GM19023 (cell line): ENCODE results near the gene TMEM123.

ENCODE experiments used
- ATAC-seq: cut with Tn5 transposase; IDR thresholded peaks from one replicate; pipeline ENCODE4 v1.9.1; 2021; ENCODE audit warnings: mild to moderate bottlenecking, moderate library complexity; ENCODE audit not compliant: unreplicated experiment

The TMEM123 gene

DNA sequence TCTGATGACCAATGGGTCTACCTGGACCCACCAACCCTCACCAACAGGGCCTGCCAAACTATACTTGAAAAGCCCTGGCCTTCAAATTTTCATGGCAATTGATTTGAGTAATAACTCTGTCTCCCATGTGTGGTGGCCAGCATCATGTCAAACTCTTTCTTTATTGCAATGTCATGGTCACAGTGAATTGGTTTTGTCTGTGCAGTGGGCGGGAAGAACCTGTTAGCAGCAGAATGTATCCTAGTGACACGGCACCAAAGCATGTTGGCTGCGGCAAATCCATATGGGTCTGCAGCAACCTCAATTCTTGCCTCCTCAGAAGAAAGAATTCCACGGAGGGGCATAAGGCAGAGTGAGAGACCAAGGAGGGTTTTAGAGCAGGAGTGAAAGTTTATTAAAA is 19.6 kb upstream of the TMEM123 start:
- no peak for ATAC-seq

GRCh38 chr11:102471474-102471873 is 18.9 kb upstream of the TMEM123 start:
- ATAC-seq, result no peak

DNA sequence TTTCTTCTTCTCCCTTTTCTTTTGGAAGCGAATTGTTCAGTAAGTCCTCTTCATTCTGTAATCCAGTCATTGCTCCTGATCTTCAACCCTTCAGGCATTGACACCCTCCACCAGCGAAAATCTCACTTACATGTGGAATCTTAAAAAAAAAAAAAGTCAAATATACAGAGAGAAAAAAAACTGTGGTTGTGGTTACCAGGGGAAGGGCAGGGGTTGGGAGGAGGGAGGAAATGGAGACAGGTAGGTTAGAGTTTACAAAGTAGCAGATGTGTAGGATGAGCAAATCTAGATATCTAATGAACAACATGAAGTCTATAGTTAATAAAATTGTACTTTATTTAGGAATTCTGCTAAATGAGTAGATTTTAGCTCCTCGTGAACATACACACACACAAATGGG is 17.7 kb upstream of the TMEM123 start:
- ATAC-seq, result no peak

DNA sequence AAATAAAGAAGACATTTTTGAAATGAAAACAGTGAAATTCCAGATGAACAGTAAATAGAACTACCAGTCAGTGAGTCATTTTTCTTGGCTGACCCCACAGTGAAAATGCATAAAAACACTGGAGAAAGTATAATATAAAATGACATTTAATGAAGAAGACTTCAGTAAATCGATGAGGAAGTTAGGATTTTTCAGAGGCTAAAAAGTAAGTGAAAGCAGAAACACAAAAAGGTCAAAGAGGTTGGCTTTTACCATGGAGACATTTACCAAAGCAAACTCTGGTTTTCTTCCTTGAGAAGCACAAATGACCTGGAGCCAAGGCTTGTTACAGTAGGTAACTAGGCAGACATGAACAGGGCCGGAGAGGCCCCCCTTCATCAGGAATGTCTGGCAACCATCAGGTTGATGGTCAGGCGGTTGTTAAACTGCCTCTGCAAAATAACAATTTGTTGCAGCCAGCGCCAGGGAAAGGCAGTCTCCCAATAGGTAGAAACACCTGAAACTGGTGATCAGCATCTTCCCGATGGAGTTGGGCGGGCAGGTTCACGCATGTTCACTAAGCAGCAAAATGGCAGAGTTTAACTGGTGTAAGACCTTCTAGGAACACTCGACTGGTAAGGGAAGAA is 16.7 kb upstream of the TMEM123 start:
- no peak for ATAC-seq

- no peak for ATAC-seq
Measured at GRCh38 chr11:102468616-102469195, 16.1 kb upstream of the TMEM123 start.

DNA sequence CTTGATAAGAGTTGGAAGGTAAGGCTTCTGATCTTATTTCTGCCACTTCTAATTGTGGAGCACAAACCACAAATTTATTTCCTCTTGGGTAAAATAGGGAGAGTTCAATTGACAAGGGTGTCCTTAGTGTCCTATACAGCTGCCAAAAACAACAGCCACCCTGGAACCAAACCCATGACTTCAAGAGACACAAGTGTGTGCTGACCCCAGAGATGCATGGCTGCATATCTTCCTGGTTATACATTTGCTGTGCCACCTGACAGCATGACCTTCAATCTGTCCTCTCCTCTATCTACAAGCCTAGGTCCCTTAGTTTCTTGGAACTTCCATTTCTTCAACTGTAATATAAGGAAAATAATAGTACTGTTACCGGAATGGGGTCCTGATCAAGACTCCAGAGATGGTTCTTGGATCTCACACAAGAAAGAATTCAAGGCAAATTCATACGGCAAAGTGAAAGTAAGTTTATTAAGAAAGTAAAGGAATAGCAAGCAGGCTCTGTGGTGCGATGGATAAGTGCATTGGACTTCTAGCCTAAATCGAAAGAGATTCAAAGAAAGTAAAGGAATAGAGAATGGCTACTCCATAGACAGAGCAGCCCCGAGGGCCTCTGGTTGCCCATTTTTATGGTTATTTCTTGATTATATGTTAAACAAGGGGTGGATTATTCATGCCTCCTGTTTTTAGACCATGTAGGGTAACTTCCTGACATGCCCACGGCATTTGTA is 15.5 kb upstream of the TMEM123 start:
- no peak for ATAC-seq

- ATAC-seq, result no peak
Measured at GRCh38 chr11:102467080-102467708, 14.6 kb upstream of the TMEM123 start.

DNA sequence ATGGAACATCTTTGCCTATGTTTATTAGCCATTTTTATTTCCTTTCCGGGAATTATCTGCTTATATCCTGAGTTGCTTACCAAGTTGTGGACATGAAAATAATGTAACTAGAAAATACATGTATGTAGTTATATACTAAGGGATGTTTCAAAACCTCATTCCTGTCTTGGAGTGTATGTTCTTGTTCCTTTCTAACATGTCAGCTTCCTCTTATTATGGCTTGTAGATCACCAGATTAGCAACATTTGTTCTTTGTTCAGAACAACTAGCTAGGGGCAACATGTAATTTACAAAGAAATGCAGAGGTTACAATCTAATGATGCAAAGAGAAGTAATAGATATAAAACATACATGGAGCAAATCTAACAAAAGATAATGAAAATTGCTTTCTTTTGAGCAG is 13.1 kb upstream of the TMEM123 start:
- no peak for ATAC-seq

- no peak for ATAC-seq
Measured at GRCh38 chr11:102464859-102465500, 12.4 kb upstream of the TMEM123 start.

DNA sequence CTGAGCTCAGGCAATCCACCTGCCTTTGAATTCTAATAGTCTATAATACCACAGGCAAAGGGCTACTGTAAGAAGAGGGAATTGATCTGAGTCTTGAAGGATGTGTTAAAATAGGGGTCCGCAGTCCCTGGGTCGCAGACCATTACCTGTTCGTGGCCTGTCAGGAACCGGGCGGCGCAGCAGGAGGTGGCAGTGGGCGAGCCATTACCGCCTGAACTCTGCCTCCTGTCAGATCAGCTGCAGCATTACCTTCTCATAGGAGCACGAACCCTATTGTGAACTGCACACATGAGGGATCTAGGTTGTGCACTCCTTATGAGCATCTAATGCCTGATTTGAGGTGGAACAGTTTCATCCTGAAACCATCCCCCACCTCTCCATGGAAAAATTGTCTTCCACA is 11.5 kb upstream of the TMEM123 start:
- no peak for ATAC-seq

- ATAC-seq, result no peak
Measured at GRCh38 chr11:102462610-102463009, 10.0 kb upstream of the TMEM123 start.

GRCh38 chr11:102459393-102459792 is 6.8 kb upstream of the TMEM123 start:
- ATAC-seq, result no peak

- no peak for ATAC-seq
Measured at GRCh38 chr11:102458548-102458947, 6.0 kb upstream of the TMEM123 start.

DNA sequence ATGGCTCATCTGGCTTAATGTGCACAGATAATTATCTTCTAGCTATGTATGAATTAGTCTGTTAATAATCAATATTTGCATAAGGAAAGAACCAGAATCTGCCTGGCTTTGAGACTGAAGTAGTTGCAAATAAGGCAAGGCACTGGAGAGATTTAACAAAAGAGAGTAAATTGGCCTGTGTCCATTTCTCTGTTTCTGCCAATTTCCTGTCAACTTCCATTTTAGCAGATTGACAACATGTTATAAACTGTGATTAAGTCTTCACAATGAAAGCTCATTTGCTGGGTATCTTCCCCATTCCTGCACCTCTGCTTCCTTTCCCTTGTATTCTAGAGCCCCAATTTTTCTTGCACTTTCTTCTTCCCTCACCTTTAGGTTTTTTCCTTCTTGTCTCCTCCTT is 5.3 kb upstream of the TMEM123 start:
- no peak for ATAC-seq

- no peak for ATAC-seq
Measured at GRCh38 chr11:102457056-102457677, 4.6 kb upstream of the TMEM123 start.

DNA sequence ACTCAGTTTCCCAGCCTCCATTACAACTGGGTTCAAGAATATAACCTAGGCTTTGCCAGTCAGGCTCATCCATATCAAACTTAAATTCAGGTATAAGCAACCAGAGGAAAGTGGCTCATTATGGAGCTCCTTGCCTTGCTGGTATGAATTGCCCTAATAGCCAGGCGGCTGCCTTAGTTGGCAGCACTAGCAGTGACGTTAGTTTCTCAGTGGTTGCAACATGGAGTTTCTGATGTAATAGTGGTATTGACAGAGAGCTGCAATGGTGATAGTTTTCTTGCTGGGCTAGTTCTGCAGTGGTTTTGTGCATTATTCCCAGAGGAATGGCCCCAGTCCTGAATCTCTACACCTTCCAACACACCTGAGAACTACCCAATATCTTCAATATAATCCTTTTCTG is 3.8 kb upstream of the TMEM123 start:
- ATAC-seq, result no peak

- ATAC-seq, result no peak
Measured at GRCh38 chr11:102453921-102454320, 1.4 kb upstream of the TMEM123 start.

- no peak for ATAC-seq
Measured at GRCh38 chr11:102453302-102453695, 734 bp upstream of the TMEM123 start.

- ATAC-seq, result peak; percentile 70
Measured at GRCh38 chr11:102451681-102452460, 694 bp downstream of the TMEM123 start.

DNA sequence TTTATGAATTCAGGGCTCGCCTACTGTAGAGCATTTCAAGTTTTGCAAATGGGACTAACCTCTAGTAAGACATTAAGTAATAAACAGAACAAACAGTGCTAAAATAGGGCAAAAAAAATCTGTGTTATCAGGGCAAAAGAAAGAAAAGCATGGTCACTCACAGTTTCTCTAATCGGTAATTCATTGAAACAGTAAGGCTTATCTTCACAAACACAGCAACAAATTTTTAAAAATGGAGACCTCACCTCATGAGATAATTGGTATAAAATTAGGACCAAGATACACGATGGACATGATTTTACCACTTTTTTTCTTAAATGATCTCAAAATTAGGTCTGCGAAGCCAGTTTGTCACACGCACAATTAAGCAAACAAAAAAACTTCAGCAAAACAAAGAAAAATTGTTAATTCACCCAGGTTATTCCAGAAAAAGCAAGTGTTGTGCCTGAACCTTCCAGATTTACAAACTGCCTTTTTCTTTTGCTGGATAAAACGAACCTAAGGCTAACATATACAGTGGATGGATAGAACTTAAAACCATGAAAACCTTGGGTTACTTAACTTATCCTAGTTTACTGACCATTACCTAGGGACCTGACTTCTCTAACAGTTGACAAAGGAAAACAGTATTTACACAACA is 1.4 kb downstream of the TMEM123 start:
- ATAC-seq, result no peak
